BJ (cell line): ENCODE results near the gene HMX1. TPM values are rescaled to one million over a fixed set of nuclear protein-coding genes. Genes with fewer than 3 reads are reported as not detected.

ENCODE experiments used
- CTCF ChIA-PET: fragments of 350-600 bp; formaldehyde crosslinking; extraction: SDS; loops from one replicate; lab custom pipeline; 2021; ENCODE audit warnings: antibody characterized with exemption, inconsistent platforms; lab: Yijun Ruan, JAX
- POLR2A ChIA-PET: fragments of 300-600 bp; sonication (Branson Sonifier 250); formaldehyde crosslinking; extraction: SDS; loops from one replicate; lab custom pipeline; 2021; ENCODE audit warnings: antibody characterized with exemption; lab: Charles Lee
- DNase-seq: peaks from one replicate; pipeline ENCODE4 v3.0.0-alpha.2; 2011; ENCODE audit warnings: low read depth
- H3K27me3 ChIP-seq: 2 replicates; pipeline ENCODE4 v1.6.0; 2011; ENCODE audit warnings: low read length; ENCODE audit not compliant: control insufficient read depth, insufficient read depth
- H3K36me3 ChIP-seq: 2 replicates; pipeline ENCODE4 v1.5.1; 2011; ENCODE audit warnings: low read length; ENCODE audit not compliant: control insufficient read depth, insufficient read depth
- H3K4me3 ChIP-seq: 2 replicates; pipeline ENCODE4 v1.5.1; 2011; ENCODE audit warnings: low read depth, mild to moderate bottlenecking, control low read depth, low read length
- CTCF ChIP-seq: IDR thresholded peaks from 2 replicates; pipeline ENCODE4 v1.5.1; 2011; ENCODE audit warnings: low read depth, mild to moderate bottlenecking, control low read depth, inconsistent platforms, low read length, moderate library complexity; ENCODE audit not compliant: insufficient read depth
- polyA plus RNA-seq: library from polyadenylated mRNA; depleted of rRNA; stranded (reverse); fragments of >200 nt; gene quantifications from 2 replicates; pipeline ENCODE4 v1.2.3, GENCODE V29; 2011

HMX1 gene
- polyA plus RNA-seq, 1 experiment: not detected

DNA sequence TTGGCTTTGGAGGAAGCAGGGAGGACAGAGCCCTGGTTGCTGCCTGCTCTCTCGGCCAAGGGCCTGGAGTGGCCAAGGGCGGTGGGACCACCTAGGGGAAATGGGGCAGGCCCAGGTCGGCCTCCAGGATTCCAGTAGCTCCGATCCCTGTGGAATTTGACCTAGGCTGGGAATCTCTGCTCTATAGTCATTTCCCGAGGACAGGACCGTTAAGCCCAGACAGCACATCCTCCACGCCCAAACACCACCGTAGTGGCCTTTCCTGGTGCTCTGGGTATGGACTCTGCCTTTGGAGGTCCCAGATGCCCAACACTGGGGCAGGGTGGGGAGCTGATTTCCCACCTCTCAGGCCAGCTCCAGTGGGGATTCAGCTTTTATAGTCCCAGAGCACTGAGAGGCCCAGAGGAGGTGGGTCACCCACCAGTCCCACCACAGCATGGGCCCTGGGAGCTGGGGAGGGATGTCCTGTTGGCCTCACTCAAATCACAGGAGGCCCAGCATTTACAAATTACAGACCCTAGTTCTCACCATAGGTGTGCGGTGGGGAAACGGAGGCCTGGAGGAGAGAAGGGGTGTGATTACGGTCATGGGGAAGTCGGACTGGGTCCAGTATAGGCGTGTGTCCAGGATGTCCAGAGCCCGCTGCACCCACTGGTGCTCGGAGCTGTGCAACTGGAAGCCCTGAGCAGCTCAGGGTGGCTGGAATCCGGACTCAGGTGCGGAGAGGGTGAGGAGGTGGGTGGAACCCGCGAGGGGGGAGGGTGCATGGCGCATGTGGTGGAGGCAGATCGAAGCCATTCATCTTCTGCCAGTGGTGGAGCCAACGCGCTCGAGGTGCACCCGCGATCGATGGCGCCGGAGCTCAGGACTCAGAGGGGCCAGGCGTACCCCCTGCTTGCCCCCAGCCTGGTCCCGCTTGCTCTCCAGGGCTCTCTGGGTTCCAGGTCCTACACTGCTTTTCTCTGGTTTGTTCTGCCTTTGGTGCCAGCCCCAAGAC lies 7.7 kb downstream of the HMX1 start:
- DNase-seq: no peak
- Histone ChIP-seq H3K36me3 (no peaks in the 10 kb centered on the region), H3K4me3 (no peak overlapping the region), H3K27me3 (peaks cover 54% of the 10 kb centered on the region)
- CTCF ChIA-PET: no interaction called here
- TF ChIP-seq CTCF: no peak
- POLR2A ChIA-PET: no interaction called here

DNA sequence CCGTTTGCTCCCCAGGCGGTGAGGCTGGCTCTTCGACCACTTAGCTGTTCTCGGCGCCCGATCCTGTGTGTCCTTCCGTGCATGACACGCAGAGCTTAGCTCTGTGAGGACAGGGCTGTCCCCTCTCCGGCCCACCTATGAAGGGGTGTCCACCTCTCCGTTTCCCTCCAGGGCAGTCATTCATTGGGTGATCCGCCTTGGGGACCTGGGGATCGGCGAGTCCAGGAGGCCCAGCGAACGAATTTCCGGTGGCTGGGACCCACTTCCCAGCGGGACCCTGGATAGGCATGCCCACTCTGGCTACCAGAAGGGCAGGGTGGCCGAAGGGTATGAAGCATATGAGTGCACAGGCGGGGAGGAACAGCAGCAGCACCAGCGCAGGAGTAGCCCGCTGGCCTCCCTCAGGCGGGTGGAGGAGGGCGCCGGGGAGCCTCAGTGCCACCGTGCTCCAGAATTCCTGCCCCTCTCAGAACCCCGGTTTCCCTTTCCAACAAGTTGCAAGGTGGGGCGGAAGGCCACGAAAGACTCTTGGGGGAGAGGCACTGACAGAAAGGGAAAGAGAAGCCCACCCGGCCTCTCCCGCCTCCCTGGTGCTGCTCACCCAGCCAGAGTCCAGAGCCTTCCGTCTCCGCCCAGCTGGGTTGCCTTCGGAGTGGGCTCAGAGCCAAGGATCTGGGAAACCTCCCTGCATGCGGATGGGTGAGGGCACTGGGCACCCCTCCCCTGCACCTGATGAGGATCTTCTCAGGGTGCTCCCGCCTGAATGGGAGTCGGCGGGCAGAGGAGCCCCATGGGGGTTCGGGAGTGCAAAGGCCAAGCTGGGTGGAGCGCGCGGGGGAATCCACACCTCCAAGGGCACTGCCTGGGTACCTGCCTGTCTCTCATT lies 8.6 kb downstream of the HMX1 start:
- Histone ChIP-seq H3K36me3 (no peaks in the 10 kb centered on the region), H3K27me3 (peaks cover 56% of the 10 kb centered on the region), H3K4me3 (no peak overlapping the region)
- TF ChIP-seq CTCF: no peak
- ChIA-PET CTCF (no interaction called here), POLR2A (no interaction called here)
- DNase-seq: no peak

DNA sequence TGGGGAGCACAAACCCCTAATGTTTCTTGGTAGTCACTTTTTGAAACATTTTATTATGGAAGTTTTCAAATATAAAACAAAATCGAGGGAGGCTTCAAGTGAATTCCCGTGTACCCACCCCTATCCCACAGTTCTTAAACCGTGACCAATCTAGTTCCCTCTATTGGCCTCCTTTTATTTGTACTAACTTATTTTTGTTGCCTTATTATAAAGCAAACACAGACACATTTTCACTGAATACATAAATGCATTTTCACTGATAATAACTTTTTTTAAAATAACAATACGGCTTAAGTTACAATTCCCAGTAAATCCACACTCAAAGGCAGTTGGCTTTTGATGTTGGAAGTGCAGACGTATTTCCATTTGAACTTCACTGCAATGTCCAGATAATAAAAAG lies 9.3 kb downstream of the HMX1 start:
- no peak for TF ChIP-seq CTCF
- ChIA-PET POLR2A (no interaction called here), CTCF (no interaction called here)
- no peak for DNase-seq
- Histone ChIP-seq H3K36me3 (no peaks in the 10 kb centered on the region), H3K4me3 (no peak overlapping the region), H3K27me3 (peaks cover 60% of the 10 kb centered on the region)

DNA sequence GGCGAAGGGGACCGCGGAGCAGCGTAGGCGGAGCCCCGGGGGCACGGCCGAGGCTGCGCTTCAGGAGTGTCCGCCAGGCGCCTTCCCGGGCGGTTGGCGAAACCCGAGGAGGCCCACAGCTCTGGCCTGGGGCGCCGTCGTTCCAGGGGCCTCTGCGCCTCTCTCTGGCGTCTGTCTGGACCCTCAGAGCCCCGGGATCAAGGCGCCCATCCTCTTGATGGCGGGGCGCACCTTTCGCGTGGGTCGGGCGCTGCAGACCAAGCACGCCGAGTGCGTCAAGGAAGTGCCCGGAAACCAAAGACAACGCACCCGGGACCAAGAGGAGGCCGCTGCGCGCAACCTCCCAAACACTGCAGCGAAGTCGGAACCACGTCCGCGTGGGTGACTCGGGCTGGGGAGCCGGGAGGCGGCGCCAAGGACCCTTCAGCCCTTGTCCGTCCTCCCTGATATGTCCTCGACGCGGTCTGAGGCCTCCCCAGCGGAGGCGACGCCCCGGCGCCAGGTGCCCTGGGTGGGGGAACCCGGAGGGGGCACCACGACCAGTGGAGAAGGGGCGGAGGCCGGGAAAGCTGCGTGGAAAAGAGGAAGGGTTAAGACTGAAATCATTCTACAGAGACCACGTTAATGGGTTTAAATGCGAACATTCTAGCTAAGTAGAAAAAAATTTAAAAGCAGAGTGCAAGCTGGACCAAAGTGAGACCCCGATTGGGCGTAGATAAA lies 9.9 kb downstream of the HMX1 start:
- Histone ChIP-seq H3K4me3 (no peak overlapping the region), H3K27me3 (peaks cover 63% of the 10 kb centered on the region), H3K36me3 (no peaks in the 10 kb centered on the region)
- CTCF ChIA-PET: interaction anchor here (1.1 kb wide), 1 partner anchor 25 kb away, joined by 3 read pairs; no protein-coding TSS in a partner anchor
- DNase-seq: no peak
- no peak for TF ChIP-seq CTCF
- POLR2A ChIA-PET: no interaction called here
